A549 treated with Mapracorat at 1 μM for 4 hours (cell line): ENCODE data around the gene CYP21A2. TPM values are rescaled to one million over a fixed set of nuclear protein-coding genes. Genes with fewer than 3 reads are reported as not detected.

Source experiments
- total RNA-seq: library from RNA; stranded (reverse); fragments of 200-300 nt; extraction: Qiagen RNA extraction; gene quantifications from 5 replicates; pipeline ENCODE4 v1.2.3, GENCODE V29; 2022

CYP21A2 gene
- total RNA-seq: not detected in 5 replicates

DNA sequence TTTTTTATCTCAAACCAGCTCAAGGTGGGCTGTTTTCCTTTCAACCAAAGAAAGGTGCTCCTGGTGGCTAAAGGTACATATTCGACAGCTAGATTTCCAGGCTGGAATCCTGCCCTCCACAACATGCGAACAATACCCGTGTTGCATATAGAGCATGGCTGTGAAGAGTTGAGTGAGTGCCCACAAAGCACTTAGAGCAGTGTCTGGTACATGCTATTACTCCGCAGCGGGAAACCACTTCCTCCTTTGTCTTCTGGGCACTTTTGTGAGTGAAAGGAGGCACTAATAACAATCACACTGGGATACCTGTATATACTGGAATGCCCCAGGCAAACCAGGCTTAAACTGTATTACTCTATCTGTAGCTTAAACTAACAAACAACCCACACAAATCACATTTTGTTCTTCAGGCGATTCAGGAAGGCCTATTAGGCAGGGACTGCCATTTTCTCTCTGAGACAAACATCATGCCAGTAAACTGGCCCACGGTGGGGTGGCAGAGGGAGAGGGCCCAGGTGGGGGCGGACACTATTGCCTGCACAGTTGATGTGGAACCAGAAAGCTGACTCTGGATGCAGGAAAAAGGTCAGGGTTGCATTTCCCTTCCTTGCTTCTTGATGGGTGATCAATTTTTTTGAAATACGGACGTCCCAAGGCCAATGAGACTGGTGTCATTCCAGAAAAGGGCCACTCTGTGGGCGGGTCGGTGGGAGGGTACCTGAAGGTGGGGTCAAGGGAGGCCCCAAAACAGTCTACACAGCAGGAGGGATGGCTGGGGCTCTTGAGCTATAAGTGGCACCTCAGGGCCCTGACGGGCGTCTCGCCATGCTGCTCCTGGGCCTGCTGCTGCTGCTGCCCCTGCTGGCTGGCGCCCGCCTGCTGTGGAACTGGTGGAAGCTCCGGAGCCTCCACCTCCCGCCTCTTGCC, at the start of gene CYP21A2:
CYP21A2 (plus strand) TSS at position 818 of the 927 bp plus-strand sequence; CDS start at position 826, 8 bp downstream.

DNA sequence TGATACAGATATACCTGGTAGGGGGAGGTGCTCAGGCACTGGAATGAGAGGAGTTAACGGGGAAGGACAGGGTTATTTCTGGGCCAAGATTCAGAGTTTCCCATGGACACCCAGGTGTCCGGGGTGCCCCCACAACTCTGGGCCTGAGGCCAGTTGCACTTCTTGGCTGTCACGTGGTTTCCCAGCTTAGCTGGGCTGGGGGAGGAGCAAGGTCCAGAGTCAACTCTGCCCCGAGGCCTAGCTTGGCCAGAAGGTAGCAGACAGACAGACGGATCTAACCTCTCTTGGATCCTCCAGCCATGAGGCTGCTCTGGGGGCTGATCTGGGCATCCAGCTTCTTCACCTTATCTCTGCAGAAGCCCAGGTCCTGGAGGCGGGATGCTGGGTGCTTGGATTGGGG, 23.7 kb upstream of the CYP21A2 start, which contains the start of gene C4B:
C4B (plus strand) TSS at position 249 of the 400 bp plus-strand sequence; CDS start at position 300, 51 bp downstream.

Other genes starting within 250 kb of the CYP21A2 start
- gene VARS1, start 242.7 kb upstream of the CYP21A2 start, total RNA-seq: 45.6 to 60.9 TPM (median 53.8 TPM) in 5 replicates
- 51.0 to 62.8 TPM (median 60.8 TPM) in 5 replicates for gene LSM2, start 231.4 kb upstream of the CYP21A2 start, total RNA-seq
- gene HSPA1L, start 223.1 kb upstream of the CYP21A2 start, total RNA-seq: 1.3 to 1.8 TPM (median 1.5 TPM) in 5 replicates
- gene HSPA1A, start 222.9 kb upstream of the CYP21A2 start, total RNA-seq: 132 to 252 TPM (median 194 TPM) in 5 replicates
- 89.4 to 177 TPM (median 151 TPM) in 5 replicates for gene HSPA1B, start 210.7 kb upstream of the CYP21A2 start, total RNA-seq
- 21.6 to 33.6 TPM (median 26.8 TPM) in 5 replicates for gene NEU1, start 175.6 kb upstream of the CYP21A2 start, total RNA-seq
- 0.15 TPM in 1 of 5 replicates, not detected in the others for gene SLC44A4, start 159.4 kb upstream of the CYP21A2 start, total RNA-seq
- gene EHMT2, start 140.7 kb upstream of the CYP21A2 start, total RNA-seq: 19.9 to 30.0 TPM (median 29.0 TPM) in 5 replicates
- gene ZBTB12, start 136.3 kb upstream of the CYP21A2 start, total RNA-seq: 2.4 to 4.1 TPM (median 3.7 TPM) in 5 replicates
- 0.26 to 0.46 TPM (median 0.31 TPM) in 5 replicates for gene C2, start 110.7 kb upstream of the CYP21A2 start, total RNA-seq
- 1.9 to 2.3 TPM (median 2.0 TPM) in 5 replicates for gene CFB, start 92.3 kb upstream of the CYP21A2 start, total RNA-seq
- gene NELFE, start 79.4 kb upstream of the CYP21A2 start, total RNA-seq: 76.0 to 93.4 TPM (median 77.7 TPM) in 5 replicates
- 19.7 to 26.3 TPM (median 23.2 TPM) in 5 replicates for gene SKIC2, start 79.2 kb upstream of the CYP21A2 start, total RNA-seq
- 10.3 to 13.3 TPM (median 11.0 TPM) in 5 replicates for gene DXO, start 66.3 kb upstream of the CYP21A2 start, total RNA-seq
- gene C4A, start 56.4 kb upstream of the CYP21A2 start, total RNA-seq: 0.97 to 1.7 TPM (median 1.4 TPM) in 5 replicates
- 0.69 to 1.5 TPM (median 1.3 TPM) in 5 replicates for gene C4B, start 23.6 kb upstream of the CYP21A2 start, total RNA-seq
- 0.32 to 0.76 TPM (median 0.50 TPM) in 5 replicates for gene TNXB, start 70.9 kb downstream of the CYP21A2 start, total RNA-seq
- gene ATF6B, start 89.8 kb downstream of the CYP21A2 start, total RNA-seq: 26.5 to 36.2 TPM (median 33.1 TPM) in 5 replicates
- gene FKBPL, start 91.9 kb downstream of the CYP21A2 start, total RNA-seq: 6.1 to 9.0 TPM (median 7.2 TPM) in 5 replicates
- gene PRRT1, start 113.5 kb downstream of the CYP21A2 start, total RNA-seq: 0.33 to 1.5 TPM (median 0.63 TPM) in 5 replicates
- gene PPT2, start 115.7 kb downstream of the CYP21A2 start, total RNA-seq: 7.4 to 9.2 TPM (median 7.7 TPM) in 5 replicates
- 0.82 to 2.3 TPM (median 1.5 TPM) in 5 replicates for gene EGFL8, start 126.2 kb downstream of the CYP21A2 start, total RNA-seq
- gene AGPAT1, start 137.7 kb downstream of the CYP21A2 start, total RNA-seq: 32.4 to 41.0 TPM (median 39.0 TPM) in 5 replicates
- 35.4 to 47.6 TPM (median 45.6 TPM) in 5 replicates for gene RNF5, start 140.0 kb downstream of the CYP21A2 start, total RNA-seq
- 1.2 to 2.0 TPM (median 1.3 TPM) in 5 replicates for gene AGER, start 145.8 kb downstream of the CYP21A2 start, total RNA-seq
- 13.4 to 18.6 TPM (median 16.0 TPM) in 5 replicates for gene PBX2, start 151.8 kb downstream of the CYP21A2 start, total RNA-seq
- 0.29 to 0.50 TPM (median 0.33 TPM) in 5 replicates for gene GPSM3, start 154.2 kb downstream of the CYP21A2 start, total RNA-seq
- gene NOTCH4, start 185.7 kb downstream of the CYP21A2 start, total RNA-seq: 0.81 to 1.3 TPM (median 0.86 TPM) in 5 replicates